Measurements from ENCODE around the gene KIZ.

Gene KIZ

GRCh38 chr20:21273755-21274386 lies 148.0 kb downstream of the KIZ start:
- no peak for DNase-seq

- DNase-seq = no peak
Measured at GRCh38 chr20:21278829-21279228, 152.9 kb downstream of the KIZ start.

GRCh38 chr20:21279706-21280521 lies 154.0 kb downstream of the KIZ start:
- DNase-seq = no peak

GRCh38 chr20:21280522-21281016 lies 154.7 kb downstream of the KIZ start:
- no peak for DNase-seq

- no peak for DNase-seq
Measured at GRCh38 chr20:21286775-21287174, 160.9 kb downstream of the KIZ start.

- no peak for DNase-seq
Measured at GRCh38 chr20:21288587-21289370, 162.9 kb downstream of the KIZ start.

- DNase-seq = no peak
Measured at GRCh38 chr20:21289651-21290050, 163.8 kb downstream of the KIZ start.

- DNase-seq = no peak
Measured at GRCh38 chr20:21291026-21291425, 165.1 kb downstream of the KIZ start.

GRCh38 chr20:21294755-21295154 lies 168.9 kb downstream of the KIZ start:
- DNase-seq = no peak
